HG03097 (cell line): ENCODE data around the gene PXN.

Experiments
- ATAC-seq: cut with Tn5 transposase; IDR thresholded peaks from one replicate; pipeline ENCODE4 v1.9.1; 2021; ENCODE audit not compliant: unreplicated experiment, low FRiP score

The PXN gene

DNA sequence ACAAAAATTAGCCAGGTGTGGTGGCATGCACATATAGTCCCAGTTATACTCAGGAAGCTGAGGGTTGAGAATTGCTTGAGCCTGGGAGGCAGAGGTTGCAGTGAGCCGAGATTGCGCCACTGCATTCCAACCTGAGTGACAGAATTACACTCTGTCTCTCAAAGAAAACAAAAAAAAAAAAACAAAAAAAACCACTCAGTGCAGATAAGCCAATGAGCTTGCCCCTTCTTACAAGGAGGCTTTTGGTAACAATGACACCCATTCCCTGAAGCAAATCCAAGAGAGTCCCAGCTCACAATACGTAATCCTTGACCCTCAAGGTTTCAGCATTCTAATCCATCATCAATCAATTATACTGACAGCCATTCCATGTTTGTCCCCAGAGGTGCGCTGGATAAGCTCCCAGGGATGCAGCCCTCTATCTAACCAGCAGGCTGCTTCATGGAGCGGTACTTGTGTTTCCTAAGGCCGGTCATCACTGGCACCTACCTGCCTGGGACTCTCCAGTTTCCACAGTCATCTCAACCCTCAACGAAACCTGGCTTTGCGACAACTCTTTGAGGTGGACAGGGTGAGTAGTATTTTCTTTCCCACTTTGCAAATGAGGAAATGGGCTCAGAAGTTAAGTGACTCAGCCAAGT, 83.4 kb downstream of the PXN start:
- ATAC-seq = no peak

DNA sequence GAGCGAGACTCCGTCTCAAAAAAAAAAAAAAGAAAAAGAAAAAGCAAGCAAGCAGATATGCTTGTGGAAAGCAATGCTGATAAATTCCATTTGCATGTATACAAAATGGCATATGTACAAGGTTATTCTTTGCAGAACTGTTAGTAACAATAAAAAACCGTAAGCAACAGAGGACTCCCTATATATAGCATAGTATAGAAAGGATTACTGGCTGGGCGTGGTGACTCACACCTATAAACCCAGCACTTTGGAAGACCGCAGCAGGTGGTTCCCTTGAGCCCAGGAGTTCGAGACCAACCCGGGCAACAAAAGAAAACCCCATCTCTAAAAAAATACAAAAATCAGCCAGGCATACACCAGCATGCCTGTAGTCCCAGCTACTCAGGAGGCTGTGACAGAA, 84.6 kb downstream of the PXN start:
- no peak for ATAC-seq

- ATAC-seq = no peak
These were observed 90.0 kb downstream of the PXN start for GRCh38 chr12:120175537-120175936.

DNA sequence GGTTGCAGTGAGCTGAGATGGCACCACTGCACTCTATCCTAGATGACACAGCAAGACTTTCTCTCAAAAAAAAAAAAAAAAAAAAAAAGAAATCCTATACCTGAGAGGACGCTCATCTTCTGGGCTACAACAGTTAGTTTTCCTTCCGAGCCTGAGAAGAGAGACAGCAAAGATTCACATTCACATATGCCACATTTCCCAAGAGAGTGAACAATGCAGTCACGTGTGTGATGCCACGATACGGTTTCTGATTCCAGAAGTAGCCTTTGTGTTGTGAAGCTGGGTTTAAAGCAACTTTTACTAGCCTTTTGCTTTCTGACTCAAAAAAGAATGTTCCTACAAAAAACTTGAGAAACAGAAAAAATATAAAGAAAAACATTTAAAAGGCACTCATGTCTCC, 90.5 kb downstream of the PXN start:
- no peak for ATAC-seq

- no peak for ATAC-seq
These were observed 93.5 kb downstream of the PXN start for GRCh38 chr12:120172053-120172452.

GRCh38 chr12:120170631-120171030, 94.9 kb downstream of the PXN start:
- no peak for ATAC-seq

- ATAC-seq = no peak
These were observed 95.6 kb downstream of the PXN start for GRCh38 chr12:120169946-120170345.

DNA sequence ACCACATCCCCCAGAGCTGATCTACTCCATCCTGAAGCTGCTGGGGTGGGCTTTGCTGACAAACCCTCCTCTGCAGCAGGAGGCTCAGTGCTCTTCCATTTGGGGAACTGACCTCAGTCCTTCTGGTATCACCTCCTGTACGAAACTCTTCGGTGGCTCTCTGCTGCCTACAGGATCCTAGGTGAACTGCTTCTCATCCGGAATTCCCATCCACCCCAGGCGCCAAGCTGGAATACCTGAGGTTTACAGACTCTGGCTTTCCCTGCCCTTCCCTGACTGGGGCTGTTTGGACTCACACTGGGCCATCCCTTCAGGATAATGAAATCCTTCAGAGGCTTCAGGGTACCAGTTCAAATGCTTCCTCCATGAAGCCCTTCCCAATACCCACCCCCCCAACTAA, 97.2 kb downstream of the PXN start:
- no peak for ATAC-seq

DNA sequence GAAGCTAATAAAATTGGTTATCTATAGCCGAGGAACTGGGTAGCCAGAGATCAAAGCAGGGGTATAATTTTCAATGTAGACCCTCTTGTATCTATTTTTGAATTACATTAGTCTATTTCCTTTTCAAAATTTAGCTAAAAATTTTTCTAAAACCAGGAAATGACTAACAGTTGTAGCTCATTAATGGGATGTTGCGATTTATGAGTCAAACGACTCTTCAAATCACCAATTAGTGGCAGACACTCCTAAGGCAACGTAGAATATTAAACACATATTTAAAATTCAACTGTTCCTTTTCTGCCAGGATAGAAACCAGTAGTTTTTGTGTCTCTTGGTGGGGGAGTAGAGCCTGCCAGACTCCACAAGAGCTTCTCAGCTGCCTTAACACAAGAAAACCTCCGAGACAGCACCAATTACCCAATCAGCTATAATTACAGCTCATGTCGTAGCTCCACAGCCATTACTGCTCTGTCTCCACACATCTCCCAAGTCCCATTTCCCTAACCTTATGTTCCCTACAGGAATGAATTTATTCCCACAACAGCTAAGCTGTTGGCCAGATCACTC, 97.9 kb downstream of the PXN start:
- no peak for ATAC-seq

- ATAC-seq = no peak
These were observed 101.2 kb downstream of the PXN start for GRCh38 chr12:120164293-120164692.

- no peak for ATAC-seq
These were observed 102.8 kb downstream of the PXN start for GRCh38 chr12:120162763-120163162.

GRCh38 chr12:120161852-120162251, 103.7 kb downstream of the PXN start:
- no peak for ATAC-seq
